Neural cell (in vitro differentiated cells): ENCODE data around the gene SLX4.

ENCODE experiments used
- CTCF ChIP-seq: fragments of 450-650 bp; IDR thresholded peaks from 2 replicates; pipeline ENCODE4 v1.5.1; 2014; ENCODE audit warnings: antibody characterized with exemption, mild to moderate bottlenecking, moderate library complexity; ENCODE audit not compliant: poor library complexity, severe bottlenecking
- EP300 ChIP-seq: fragments of 450-650 bp; conservative IDR thresholded peaks from 2 replicates; pipeline ENCODE4 v1.6.1; 2014; ENCODE audit warnings: antibody characterized with exemption, mild to moderate bottlenecking, moderate library complexity; ENCODE audit not compliant: poor library complexity, severe bottlenecking
- EZH2 ChIP-seq: fragments of 200-600, 300-800 bp; shearing (Covaris generic), sonication (generic); IDR thresholded peaks from 2 replicates; pipeline ENCODE4 v1.6.1; 2014; ENCODE audit warnings: antibody characterized with exemption, low read length, borderline replicate concordance, mild to moderate bottlenecking; ENCODE audit not compliant: insufficient read depth, poor library complexity, severe bottlenecking
- POLR2AphosphoS5 ChIP-seq: IDR thresholded peaks from 2 replicates; pipeline ENCODE4 v1.6.1; 2012
- RAD21 ChIP-seq: fragments of 450-650 bp; conservative IDR thresholded peaks from 2 replicates; pipeline ENCODE4 v1.6.1; 2014; ENCODE audit warnings: antibody characterized with exemption, mild to moderate bottlenecking, moderate library complexity
- REST ChIP-seq: IDR thresholded peaks from 2 replicates; pipeline ENCODE4 v1.6.1; 2012; ENCODE audit warnings: borderline replicate concordance

GRCh38 chr16:3589001-3589400 is 22.4 kb downstream of the SLX4 start:
- TF ChIP-seq CTCF, result no peak
- TF ChIP-seq EZH2, result no peak
- TF ChIP-seq EP300, result no peak
- TF ChIP-seq REST, result no peak
- no peak for TF ChIP-seq POLR2AphosphoS5
- no peak for TF ChIP-seq RAD21
